ENCODE data around the gene MAP4K2.

DNA sequence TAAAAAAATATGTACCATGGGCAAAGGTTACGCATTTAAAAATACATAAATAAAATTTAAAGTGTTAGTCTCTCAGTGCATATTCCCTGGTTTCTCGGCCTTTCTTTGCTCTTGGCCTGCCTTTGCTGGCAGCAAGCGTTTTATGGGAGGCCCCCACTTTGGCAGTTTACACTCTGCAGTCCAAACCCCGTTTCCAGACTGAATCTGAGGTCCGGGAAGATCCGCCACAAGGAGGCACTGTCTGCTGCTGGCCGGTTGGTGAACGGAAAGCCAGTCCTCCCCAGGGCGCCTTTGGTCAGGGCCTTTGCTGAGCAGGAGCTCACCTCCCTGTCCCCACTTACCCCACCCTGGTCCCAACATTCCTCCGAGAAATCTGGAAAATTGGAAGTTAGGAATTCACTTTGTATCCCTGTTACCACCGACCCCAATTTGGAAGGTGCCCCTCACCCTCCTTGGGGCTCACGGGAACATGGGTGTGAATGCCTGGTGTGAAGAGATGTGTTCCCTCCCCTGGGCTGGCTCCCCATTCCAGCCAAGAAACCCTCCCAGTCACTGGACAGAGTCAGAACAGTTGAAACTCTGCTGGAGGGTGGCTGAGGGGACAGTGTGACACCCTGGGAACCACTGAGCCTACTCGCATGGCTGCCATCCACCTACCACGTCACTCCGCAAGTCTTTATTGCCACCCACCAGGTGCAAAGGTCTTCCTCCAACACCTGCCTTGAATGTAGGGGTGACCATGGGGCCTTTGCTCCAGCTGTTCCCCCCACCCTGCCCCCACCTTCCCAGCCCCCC, 15.3 kb downstream of the MAP4K2 start:
- TF ChIP-seq, protein P1, sequence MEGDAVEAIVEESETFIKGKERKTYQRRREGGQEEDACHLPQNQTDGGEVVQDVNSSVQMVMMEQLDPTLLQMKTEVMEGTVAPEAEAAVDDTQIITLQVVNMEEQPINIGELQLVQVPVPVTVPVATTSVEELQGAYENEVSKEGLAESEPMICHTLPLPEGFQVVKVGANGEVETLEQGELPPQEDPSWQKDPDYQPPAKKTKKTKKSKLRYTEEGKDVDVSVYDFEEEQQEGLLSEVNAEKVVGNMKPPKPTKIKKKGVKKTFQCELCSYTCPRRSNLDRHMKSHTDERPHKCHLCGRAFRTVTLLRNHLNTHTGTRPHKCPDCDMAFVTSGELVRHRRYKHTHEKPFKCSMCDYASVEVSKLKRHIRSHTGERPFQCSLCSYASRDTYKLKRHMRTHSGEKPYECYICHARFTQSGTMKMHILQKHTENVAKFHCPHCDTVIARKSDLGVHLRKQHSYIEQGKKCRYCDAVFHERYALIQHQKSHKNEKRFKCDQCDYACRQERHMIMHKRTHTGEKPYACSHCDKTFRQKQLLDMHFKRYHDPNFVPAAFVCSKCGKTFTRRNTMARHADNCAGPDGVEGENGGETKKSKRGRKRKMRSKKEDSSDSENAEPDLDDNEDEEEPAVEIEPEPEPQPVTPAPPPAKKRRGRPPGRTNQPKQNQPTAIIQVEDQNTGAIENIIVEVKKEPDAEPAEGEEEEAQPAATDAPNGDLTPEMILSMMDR (IDR thresholded peaks at IDR 0.05; ENCODE audit: low read length), result peak; percentile 84
- no peak for TF ChIP-seq EZH2 (IDR thresholded peaks at IDR 0.05; ENCODE audit: borderline replicate concordance, low read length)
